Hematopoietic multipotent progenitor cell (in vitro differentiated cells): ENCODE results near the gene CEP128. TPM values are rescaled to one million over a fixed set of nuclear protein-coding genes. Genes with fewer than 3 reads are reported as not detected.

Source experiments
- DNase-seq, 3 donors: peaks; one replicate each; pipeline ENCODE4 v3.0.0-alpha.2; 2011 to 2015; ENCODE audit warnings: low read depth in 2 of 3, low spot score in 2 of 3
- total RNA-seq: library from RNA; depleted of rRNA; stranded (reverse); fragments of >200 nt; gene quantifications from one replicate; pipeline ENCODE4 v1.2.3, GENCODE V29; 2012

CEP128 gene
- total RNA-seq, 1 donor: 3.5 TPM

GRCh38 chr14:80906336-80906735 is 35.2 kb downstream of the CEP128 start:
- DNase-seq: no peak

- DNase-seq: no peak
These were observed 38.9 kb downstream of the CEP128 start for GRCh38 chr14:80902608-80903007.

- DNase-seq: no peak
These were observed 39.7 kb downstream of the CEP128 start for GRCh38 chr14:80901822-80902221.

- DNase-seq: no peak
These were observed 40.3 kb downstream of the CEP128 start for GRCh38 chr14:80901260-80901659.

GRCh38 chr14:80872645-80873044 is 68.9 kb downstream of the CEP128 start:
- no peak for DNase-seq

- DNase-seq: no peak
These were observed 73.3 kb downstream of the CEP128 start for GRCh38 chr14:80868260-80868659.

- DNase-seq: no peak
These were observed 73.7 kb downstream of the CEP128 start for GRCh38 chr14:80867798-80868197.

- DNase-seq: no peak
These were observed 74.4 kb downstream of the CEP128 start for GRCh38 chr14:80867091-80867490.

GRCh38 chr14:80865565-80865964 is 76.0 kb downstream of the CEP128 start:
- no peak for DNase-seq

GRCh38 chr14:80862983-80863382 is 78.6 kb downstream of the CEP128 start:
- DNase-seq: no peak

- DNase-seq: no peak
These were observed 79.0 kb downstream of the CEP128 start for GRCh38 chr14:80862541-80862940.

GRCh38 chr14:80850197-80850814 is 91.2 kb downstream of the CEP128 start:
- DNase-seq: peak in 2 of 3 donors; percentile 20 to 56

GRCh38 chr14:80847070-80847469 is 94.5 kb downstream of the CEP128 start:
- no peak for DNase-seq

- no peak for DNase-seq
These were observed 95.7 kb downstream of the CEP128 start for GRCh38 chr14:80845856-80846255.

- DNase-seq: no peak
These were observed 96.7 kb downstream of the CEP128 start for GRCh38 chr14:80844872-80845271.

- no peak for DNase-seq
These were observed 101.8 kb downstream of the CEP128 start for GRCh38 chr14:80839743-80840142.

- DNase-seq: no peak
These were observed 131.9 kb downstream of the CEP128 start for GRCh38 chr14:80809663-80810062.

GRCh38 chr14:80805136-80805535 is 136.4 kb downstream of the CEP128 start:
- no peak for DNase-seq

GRCh38 chr14:80798878-80799277 is 142.7 kb downstream of the CEP128 start:
- DNase-seq: no peak

GRCh38 chr14:80798211-80798610 is 143.3 kb downstream of the CEP128 start:
- DNase-seq: no peak

- no peak for DNase-seq
These were observed 148.8 kb downstream of the CEP128 start for GRCh38 chr14:80792771-80793170.

GRCh38 chr14:80787876-80788275 is 153.7 kb downstream of the CEP128 start:
- DNase-seq: no peak

GRCh38 chr14:80784820-80785219 is 156.7 kb downstream of the CEP128 start:
- no peak for DNase-seq
